GM23338 (cell line): ENCODE measurements around the gene NFKB2. TPM values are rescaled to one million over a fixed set of nuclear protein-coding genes. Genes with fewer than 3 reads are reported as not detected.

ENCODE experiments used
- ATAC-seq: fragments of 200-7000 bp; cut with Tn5 transposase; 3 replicates; pipeline ENCODE4 v1.9.1; 2020
- DNase-seq: peaks from one replicate; pipeline ENCODE4 v3.0.0-alpha.2; 2015; ENCODE audit warnings: low spot score
- H2AFZ ChIP-seq: fragments of 200-600 bp; sonication (generic); 2 replicates; pipeline ENCODE4 v1.8.0; 2016; ENCODE audit warnings: antibody characterized with exemption, mild to moderate bottlenecking, moderate library complexity
- H3F3A ChIP-seq: fragments of 200-600 bp; sonication (generic); replicated peaks from 2 replicates; pipeline ENCODE4 v1.8.0; 2017; ENCODE audit warnings: antibody characterized with exemption, mixed run types, low read depth
- H3K27ac ChIP-seq: fragments of 200-600 bp; sonication (generic); 2 replicates; pipeline ENCODE4 v1.6.1; 2016; ENCODE audit warnings: low read depth
- H3K27me3 ChIP-seq: fragments of 200-600 bp; sonication (generic); 2 replicates; pipeline ENCODE4 v1.8.0; 2016; ENCODE audit warnings: mild to moderate bottlenecking, mixed run types, moderate library complexity; ENCODE audit not compliant: insufficient read depth
- H3K36me3 ChIP-seq: fragments of 200-600 bp; sonication (generic); 2 replicates; pipeline ENCODE4 v1.8.0; 2016; ENCODE audit warnings: mild to moderate bottlenecking; ENCODE audit not compliant: insufficient read depth
- H3K4me1 ChIP-seq: fragments of 200-600 bp; sonication (generic); 2 replicates; pipeline ENCODE4 v1.8.0; 2016; ENCODE audit warnings: mild to moderate bottlenecking, moderate library complexity; ENCODE audit not compliant: insufficient read depth
- H3K4me2 ChIP-seq: fragments of 200-600 bp; sonication (generic); 2 replicates; pipeline ENCODE4 v1.7.1; 2017; ENCODE audit warnings: mixed run types
- H3K4me3 ChIP-seq: fragments of 200-600 bp; sonication (generic); 2 replicates; pipeline ENCODE4 v1.6.1; 2016; ENCODE audit warnings: mixed run types
- H3K79me2 ChIP-seq: fragments of 200-600 bp; sonication (generic); replicated peaks from 2 replicates; pipeline ENCODE4 v1.8.0; 2017; ENCODE audit warnings: mild to moderate bottlenecking; ENCODE audit not compliant: insufficient read depth
- H3K9me2 ChIP-seq: fragments of 200-600 bp; sonication (generic); 2 replicates; pipeline ENCODE4 v1.8.0; 2017; ENCODE audit not compliant: insufficient read depth
- H4K20me1 ChIP-seq: fragments of 200-600 bp; sonication (generic); replicated peaks from 2 replicates; pipeline ENCODE4 v1.8.0; 2017; ENCODE audit warnings: mild to moderate bottlenecking; ENCODE audit not compliant: insufficient read depth
- H3K27ac Mint-ChIP-seq: 2 replicates; pipeline ENCODE4 v1.8.0; 2020; ENCODE audit warnings: inconsistent platforms, mild to moderate bottlenecking, moderate library complexity, mixed read lengths
- H3K27me3 Mint-ChIP-seq: 3 replicates; pipeline ENCODE4 v1.8.0; 2022; ENCODE audit warnings: low read depth, mild to moderate bottlenecking, moderate library complexity, mixed read lengths, inconsistent platforms; ENCODE audit not compliant: insufficient read depth, poor library complexity
- H3K36me3 Mint-ChIP-seq: 3 replicates; pipeline ENCODE4 v1.8.0; 2021; ENCODE audit warnings: low read depth, mild to moderate bottlenecking, inconsistent platforms, moderate library complexity, mixed read lengths
- H3K4me1 Mint-ChIP-seq: 3 replicates; pipeline ENCODE4 v1.8.0; 2020; ENCODE audit warnings: mild to moderate bottlenecking, inconsistent platforms, mixed read lengths
- H3K4me3 Mint-ChIP-seq: 3 replicates; pipeline ENCODE4 v1.8.0; 2021; ENCODE audit warnings: moderate library complexity, mild to moderate bottlenecking, inconsistent platforms, mixed read lengths
- H3K9me3 Mint-ChIP-seq: 3 replicates; pipeline ENCODE4 v1.8.0; 2020; ENCODE audit warnings: moderate library complexity, mild to moderate bottlenecking, inconsistent platforms, mixed read lengths
- CREB1 ChIP-seq: fragments of 250-450 bp; sonication (Bioruptor Pico); IDR thresholded peaks from 2 replicates; pipeline ENCODE4 v1.5.0; 2020; ENCODE audit warnings: low read depth, mild to moderate bottlenecking, moderate library complexity
- EZH2 ChIP-seq: fragments of 200-600 bp; sonication (generic); IDR thresholded peaks from one replicate; pipeline ENCODE4 v1.8.0; 2017; ENCODE audit warnings: antibody characterized with exemption, mild to moderate bottlenecking, low read depth; ENCODE audit not compliant: unreplicated experiment
- EZH2phosphoT487 ChIP-seq: fragments of 200-600 bp; sonication (generic); IDR thresholded peaks from one replicate; pipeline ENCODE4 v1.8.1; 2018; ENCODE audit warnings: antibody characterized with exemption; ENCODE audit not compliant: unreplicated experiment
- JUNB ChIP-seq: IDR thresholded peaks from one replicate; pipeline ENCODE4 v1.6.1; 2016; ENCODE audit warnings: antibody characterized with exemption; ENCODE audit not compliant: unreplicated experiment
- NANOG ChIP-seq: IDR thresholded peaks from 2 replicates; pipeline ENCODE4 v1.6.1; 2016; ENCODE audit warnings: antibody characterized with exemption, borderline replicate concordance
- POLR2AphosphoS5 ChIP-seq: IDR thresholded peaks from 2 replicates; pipeline ENCODE4 v1.6.1; 2016; ENCODE audit warnings: antibody characterized with exemption, low read depth
- STAT1 ChIP-seq: IDR thresholded peaks from one replicate; pipeline ENCODE4 v1.6.1; 2016; ENCODE audit warnings: antibody characterized with exemption; ENCODE audit not compliant: unreplicated experiment
- ZNF331 ChIP-seq: fragments of 250-450 bp; sonication (Bioruptor Pico); IDR thresholded peaks from 2 replicates; pipeline ENCODE4 v1.5.0; 2020; ENCODE audit warnings: low read depth, mild to moderate bottlenecking, moderate library complexity
- polyA plus RNA-seq: library from polyadenylated mRNA; unstranded; fragments of >200 nt; fragmentation: Nextera tagmentation; extraction: Ambion mirVana; gene quantifications from 2 replicates; pipeline ENCODE4 v1.2.1, GENCODE V29; 2016
- total RNA-seq: library from RNA; depleted of rRNA; stranded (reverse); fragments of >200 nt; shearing (Covaris generic); gene quantifications from 2 replicates; pipeline ENCODE4 v1.2.3, GENCODE V29; 2014
- TF ChIP-seq, protein P1 (sequence below): IDR thresholded peaks from one replicate; pipeline ENCODE4 v1.6.1; 2018; ENCODE audit warnings: antibody characterized with exemption; ENCODE audit not compliant: unreplicated experiment
- TF ChIP-seq, protein P2 (sequence below): IDR thresholded peaks from 2 replicates; pipeline ENCODE4 v1.6.1; 2016; ENCODE audit warnings: antibody characterized with exemption
- TF ChIP-seq, protein P3 (sequence below): fragments of 250-450 bp; sonication (Bioruptor Pico); IDR thresholded peaks from 2 replicates; pipeline ENCODE4 v1.5.0; 2020; ENCODE audit warnings: mild to moderate bottlenecking, moderate library complexity

Gene NFKB2
- total and polyA plus RNA-seq, 2 experiments from 2014 or later = 6.8 to 29.4 TPM

DNA sequence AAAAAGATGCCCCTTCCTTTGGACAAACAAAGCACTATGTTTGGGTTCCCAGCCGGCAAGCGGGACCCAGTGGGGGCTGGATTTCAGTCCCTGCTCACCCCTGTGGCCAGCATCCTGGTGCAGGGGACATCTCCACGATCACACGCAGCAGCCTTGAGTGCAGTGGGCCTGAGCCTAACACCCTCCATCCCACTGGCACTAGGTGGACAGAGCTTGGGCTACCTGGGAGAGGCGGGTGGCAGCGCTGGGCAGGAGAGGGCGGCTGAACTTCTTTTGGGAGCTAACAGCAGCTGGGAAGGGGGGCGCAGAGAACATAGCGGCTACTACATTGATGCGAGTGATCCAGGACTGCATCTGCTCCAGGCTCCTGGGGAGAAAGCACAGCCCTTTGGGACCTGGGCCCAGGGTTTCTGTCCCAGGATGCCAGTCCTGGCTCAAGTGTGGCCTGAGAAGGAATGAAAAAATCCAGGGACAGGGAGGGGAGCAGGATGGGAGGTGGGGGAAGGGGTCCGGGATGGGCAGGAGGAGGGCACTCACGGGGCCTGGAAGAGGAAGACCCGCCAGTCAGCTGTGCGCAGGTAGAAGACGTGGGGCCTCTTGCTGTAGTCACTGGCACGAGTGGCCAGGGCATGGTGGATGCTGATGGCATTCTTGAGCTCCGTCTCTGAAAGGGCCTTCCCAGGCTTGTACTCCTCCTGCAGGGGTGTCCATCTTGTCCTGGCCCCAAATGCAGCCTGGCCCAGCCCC lies 9.0 kb downstream of the NFKB2 start (continued):
- TF ChIP-seq, protein P1, sequence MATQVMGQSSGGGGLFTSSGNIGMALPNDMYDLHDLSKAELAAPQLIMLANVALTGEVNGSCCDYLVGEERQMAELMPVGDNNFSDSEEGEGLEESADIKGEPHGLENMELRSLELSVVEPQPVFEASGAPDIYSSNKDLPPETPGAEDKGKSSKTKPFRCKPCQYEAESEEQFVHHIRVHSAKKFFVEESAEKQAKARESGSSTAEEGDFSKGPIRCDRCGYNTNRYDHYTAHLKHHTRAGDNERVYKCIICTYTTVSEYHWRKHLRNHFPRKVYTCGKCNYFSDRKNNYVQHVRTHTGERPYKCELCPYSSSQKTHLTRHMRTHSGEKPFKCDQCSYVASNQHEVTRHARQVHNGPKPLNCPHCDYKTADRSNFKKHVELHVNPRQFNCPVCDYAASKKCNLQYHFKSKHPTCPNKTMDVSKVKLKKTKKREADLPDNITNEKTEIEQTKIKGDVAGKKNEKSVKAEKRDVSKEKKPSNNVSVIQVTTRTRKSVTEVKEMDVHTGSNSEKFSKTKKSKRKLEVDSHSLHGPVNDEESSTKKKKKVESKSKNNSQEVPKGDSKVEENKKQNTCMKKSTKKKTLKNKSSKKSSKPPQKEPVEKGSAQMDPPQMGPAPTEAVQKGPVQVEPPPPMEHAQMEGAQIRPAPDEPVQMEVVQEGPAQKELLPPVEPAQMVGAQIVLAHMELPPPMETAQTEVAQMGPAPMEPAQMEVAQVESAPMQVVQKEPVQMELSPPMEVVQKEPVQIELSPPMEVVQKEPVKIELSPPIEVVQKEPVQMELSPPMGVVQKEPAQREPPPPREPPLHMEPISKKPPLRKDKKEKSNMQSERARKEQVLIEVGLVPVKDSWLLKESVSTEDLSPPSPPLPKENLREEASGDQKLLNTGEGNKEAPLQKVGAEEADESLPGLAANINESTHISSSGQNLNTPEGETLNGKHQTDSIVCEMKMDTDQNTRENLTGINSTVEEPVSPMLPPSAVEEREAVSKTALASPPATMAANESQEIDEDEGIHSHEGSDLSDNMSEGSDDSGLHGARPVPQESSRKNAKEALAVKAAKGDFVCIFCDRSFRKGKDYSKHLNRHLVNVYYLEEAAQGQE = no peak
- TF ChIP-seq EZH2phosphoT487 = no peak
- TF ChIP-seq EZH2 = no peak
- TF ChIP-seq, protein P2, sequence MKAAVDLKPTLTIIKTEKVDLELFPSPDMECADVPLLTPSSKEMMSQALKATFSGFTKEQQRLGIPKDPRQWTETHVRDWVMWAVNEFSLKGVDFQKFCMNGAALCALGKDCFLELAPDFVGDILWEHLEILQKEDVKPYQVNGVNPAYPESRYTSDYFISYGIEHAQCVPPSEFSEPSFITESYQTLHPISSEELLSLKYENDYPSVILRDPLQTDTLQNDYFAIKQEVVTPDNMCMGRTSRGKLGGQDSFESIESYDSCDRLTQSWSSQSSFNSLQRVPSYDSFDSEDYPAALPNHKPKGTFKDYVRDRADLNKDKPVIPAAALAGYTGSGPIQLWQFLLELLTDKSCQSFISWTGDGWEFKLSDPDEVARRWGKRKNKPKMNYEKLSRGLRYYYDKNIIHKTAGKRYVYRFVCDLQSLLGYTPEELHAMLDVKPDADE = no peak

DNA sequence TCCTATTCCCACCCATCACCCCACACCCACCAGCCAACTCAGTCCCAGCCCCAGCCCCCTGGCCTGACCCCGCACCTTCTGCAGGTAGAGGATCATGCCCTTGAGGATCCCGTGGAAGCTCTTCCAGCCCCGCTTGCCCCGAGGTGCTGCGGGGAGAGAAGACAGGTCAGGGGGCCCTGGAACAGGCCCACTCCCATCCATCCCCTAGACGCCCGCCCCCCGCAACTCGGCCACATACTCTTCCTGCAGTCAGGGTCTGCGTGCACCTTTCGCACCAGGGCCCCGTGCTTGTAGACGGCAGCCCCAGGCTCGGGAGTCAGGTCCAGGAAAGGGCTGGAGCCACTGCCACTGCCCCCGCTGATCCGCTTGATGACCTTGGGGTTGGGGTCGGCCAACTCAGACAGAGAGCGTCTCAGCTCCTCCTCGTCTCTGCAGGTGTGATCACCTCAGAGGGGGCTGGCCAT lies 9.6 kb downstream of the NFKB2 start:
- Histone ChIP-seq H4K20me1 (no peaks in the 10 kb centered on the region), H3K4me3 (no peak overlapping the region), H3K27me3 (peaks cover 29% of the 10 kb centered on the region), H3K27ac (no peak overlapping the region), H3K36me3 (no peaks in the 10 kb centered on the region), H3K4me2 (no peak overlapping the region), H3K79me2 (no peaks in the 10 kb centered on the region), H3K9me2 (no peaks in the 10 kb centered on the region), H3F3A (peaks cover 11% of the 10 kb centered on the region), H3K4me1 (peaks cover 8% of the 10 kb centered on the region), H2AFZ (no peak overlapping the region)
- Mint-ChIP-seq H3K27me3 (peaks cover 44% of the 10 kb centered on the region), H3K9me3 (no peaks in the 10 kb centered on the region), H3K4me1 (peaks cover 14% of the 10 kb centered on the region), H3K27ac (no peak overlapping the region), H3K4me3 (no peak overlapping the region), H3K36me3 (peaks cover 2% of the 10 kb centered on the region; the same call in 1 of the 3 replicates)
- no peak for DNase-seq
- no peak for ATAC-seq
- TF ChIP-seq EZH2phosphoT487 (no peak), EZH2 (no peak), JUNB (no peak), NANOG (no peak), STAT1 (no peak), POLR2AphosphoS5 (no peak), ZNF331 (CRISPR knock-in tag) (no peak), CREB1 (no peak)
- TF ChIP-seq, protein P2 = no peak
- TF ChIP-seq, protein P3, sequence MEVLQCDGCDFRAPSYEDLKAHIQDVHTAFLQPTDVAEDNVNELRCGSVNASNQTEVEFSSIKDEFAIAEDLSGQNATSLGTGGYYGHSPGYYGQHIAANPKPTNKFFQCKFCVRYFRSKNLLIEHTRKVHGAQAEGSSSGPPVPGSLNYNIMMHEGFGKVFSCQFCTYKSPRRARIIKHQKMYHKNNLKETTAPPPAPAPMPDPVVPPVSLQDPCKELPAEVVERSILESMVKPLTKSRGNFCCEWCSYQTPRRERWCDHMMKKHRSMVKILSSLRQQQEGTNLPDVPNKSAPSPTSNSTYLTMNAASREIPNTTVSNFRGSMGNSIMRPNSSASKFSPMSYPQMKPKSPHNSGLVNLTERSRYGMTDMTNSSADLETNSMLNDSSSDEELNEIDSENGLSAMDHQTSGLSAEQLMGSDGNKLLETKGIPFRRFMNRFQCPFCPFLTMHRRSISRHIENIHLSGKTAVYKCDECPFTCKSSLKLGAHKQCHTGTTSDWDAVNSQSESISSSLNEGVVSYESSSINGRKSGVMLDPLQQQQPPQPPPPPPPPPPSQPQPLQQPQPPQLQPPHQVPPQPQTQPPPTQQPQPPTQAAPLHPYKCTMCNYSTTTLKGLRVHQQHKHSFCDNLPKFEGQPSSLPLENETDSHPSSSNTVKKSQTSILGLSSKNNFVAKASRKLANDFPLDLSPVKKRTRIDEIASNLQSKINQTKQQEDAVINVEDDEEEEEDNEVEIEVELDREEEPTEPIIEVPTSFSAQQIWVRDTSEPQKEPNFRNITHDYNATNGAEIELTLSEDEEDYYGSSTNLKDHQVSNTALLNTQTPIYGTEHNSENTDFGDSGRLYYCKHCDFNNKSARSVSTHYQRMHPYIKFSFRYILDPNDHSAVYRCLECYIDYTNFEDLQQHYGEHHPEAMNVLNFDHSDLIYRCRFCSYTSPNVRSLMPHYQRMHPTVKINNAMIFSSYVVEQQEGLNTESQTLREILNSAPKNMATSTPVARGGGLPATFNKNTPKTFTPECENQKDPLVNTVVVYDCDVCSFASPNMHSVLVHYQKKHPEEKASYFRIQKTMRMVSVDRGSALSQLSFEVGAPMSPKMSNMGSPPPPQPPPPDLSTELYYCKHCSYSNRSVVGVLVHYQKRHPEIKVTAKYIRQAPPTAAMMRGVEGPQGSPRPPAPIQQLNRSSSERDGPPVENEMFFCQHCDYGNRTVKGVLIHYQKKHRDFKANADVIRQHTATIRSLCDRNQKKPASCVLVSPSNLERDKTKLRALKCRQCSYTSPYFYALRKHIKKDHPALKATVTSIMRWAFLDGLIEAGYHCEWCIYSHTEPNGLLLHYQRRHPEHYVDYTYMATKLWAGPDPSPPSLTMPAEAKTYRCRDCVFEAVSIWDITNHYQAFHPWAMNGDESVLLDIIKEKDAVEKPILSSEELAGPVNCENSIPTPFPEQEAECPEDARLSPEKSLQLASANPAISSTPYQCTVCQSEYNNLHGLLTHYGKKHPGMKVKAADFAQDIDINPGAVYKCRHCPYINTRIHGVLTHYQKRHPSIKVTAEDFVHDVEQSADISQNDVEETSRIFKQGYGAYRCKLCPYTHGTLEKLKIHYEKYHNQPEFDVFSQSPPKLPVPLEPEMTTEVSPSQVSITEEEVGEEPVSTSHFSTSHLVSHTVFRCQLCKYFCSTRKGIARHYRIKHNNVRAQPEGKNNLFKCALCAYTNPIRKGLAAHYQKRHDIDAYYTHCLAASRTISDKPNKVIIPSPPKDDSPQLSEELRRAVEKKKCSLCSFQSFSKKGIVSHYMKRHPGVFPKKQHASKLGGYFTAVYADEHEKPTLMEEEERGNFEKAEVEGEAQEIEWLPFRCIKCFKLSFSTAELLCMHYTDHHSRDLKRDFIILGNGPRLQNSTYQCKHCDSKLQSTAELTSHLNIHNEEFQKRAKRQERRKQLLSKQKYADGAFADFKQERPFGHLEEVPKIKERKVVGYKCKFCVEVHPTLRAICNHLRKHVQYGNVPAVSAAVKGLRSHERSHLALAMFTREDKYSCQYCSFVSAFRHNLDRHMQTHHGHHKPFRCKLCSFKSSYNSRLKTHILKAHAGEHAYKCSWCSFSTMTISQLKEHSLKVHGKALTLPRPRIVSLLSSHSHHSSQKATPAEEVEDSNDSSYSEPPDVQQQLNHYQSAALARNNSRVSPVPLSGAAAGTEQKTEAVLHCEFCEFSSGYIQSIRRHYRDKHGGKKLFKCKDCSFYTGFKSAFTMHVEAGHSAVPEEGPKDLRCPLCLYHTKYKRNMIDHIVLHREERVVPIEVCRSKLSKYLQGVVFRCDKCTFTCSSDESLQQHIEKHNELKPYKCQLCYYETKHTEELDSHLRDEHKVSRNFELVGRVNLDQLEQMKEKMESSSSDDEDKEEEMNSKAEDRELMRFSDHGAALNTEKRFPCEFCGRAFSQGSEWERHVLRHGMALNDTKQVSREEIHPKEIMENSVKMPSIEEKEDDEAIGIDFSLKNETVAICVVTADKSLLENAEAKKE (CRISPR knock-in tag) = no peak
